Uterus (tissue), 2 donors: ENCODE measurements around the gene ADAMTS2.

Source experiments
- POLR2A ChIP-seq, 2 donors: fragments of 450-650 bp; IDR thresholded peaks; one replicate each; pipeline ENCODE4 v1.6.1; 2016; ENCODE audit warnings: antibody characterized with exemption in 2 of 2, mild to moderate bottlenecking in 1 of 2, moderate library complexity in 1 of 2
- TF ChIP-seq, protein P1 (sequence below), 4 experiments: fragments of 200-600 bp in 2 of 4; fragments of 450-650 bp in 2 of 4; sonication (generic) in 2 of 4; IDR thresholded peaks; one replicate each; pipeline ENCODE4 v1.5.1; 2016 to 2019; ENCODE audit warnings: antibody characterized with exemption in 4 of 4, mild to moderate bottlenecking in 2 of 4, moderate library complexity in 1 of 4

DNA sequence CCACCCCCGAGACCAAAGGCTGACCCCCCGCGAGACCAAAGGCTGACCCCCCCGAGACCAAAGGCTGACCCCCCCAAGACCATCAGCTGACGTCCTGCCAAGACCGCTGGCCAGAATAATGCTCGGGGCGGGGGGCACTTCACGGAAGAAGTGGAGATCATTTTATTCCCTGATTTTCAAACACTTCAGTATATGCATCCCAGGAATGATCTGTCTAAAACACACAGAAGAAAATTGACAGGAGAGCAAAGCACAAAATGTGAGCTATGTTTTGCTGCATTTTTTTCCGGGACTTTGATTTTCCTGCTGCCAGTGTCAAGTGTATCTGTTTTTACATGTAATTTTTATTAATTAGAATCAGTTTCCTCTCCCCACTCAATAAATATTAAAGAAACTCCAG, 67.1 kb downstream of the ADAMTS2 start:
- TF ChIP-seq, protein P1, sequence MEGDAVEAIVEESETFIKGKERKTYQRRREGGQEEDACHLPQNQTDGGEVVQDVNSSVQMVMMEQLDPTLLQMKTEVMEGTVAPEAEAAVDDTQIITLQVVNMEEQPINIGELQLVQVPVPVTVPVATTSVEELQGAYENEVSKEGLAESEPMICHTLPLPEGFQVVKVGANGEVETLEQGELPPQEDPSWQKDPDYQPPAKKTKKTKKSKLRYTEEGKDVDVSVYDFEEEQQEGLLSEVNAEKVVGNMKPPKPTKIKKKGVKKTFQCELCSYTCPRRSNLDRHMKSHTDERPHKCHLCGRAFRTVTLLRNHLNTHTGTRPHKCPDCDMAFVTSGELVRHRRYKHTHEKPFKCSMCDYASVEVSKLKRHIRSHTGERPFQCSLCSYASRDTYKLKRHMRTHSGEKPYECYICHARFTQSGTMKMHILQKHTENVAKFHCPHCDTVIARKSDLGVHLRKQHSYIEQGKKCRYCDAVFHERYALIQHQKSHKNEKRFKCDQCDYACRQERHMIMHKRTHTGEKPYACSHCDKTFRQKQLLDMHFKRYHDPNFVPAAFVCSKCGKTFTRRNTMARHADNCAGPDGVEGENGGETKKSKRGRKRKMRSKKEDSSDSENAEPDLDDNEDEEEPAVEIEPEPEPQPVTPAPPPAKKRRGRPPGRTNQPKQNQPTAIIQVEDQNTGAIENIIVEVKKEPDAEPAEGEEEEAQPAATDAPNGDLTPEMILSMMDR (IDR thresholded peaks at IDR 0.05) = no peak
- no peak for TF ChIP-seq POLR2A (IDR thresholded peaks at IDR 0.05)
